WTC11 (cell line): ENCODE results near the gene MCM5. TPM values are rescaled to one million over a fixed set of nuclear protein-coding genes. Genes with fewer than 3 reads are reported as not detected.

ENCODE experiments used
- ATAC-seq: fragments of 200-7000 bp; cut with Tn5 transposase; 2 replicates; pipeline ENCODE4 v1.10.0; 2021; ENCODE audit warnings: mild to moderate bottlenecking, moderate library complexity
- CTCF ChIA-PET: fragments of 300-600 bp; sonication (Branson Sonifier 250); formaldehyde crosslinking; loops from one replicate; lab custom pipeline; 2021; ENCODE audit warnings: antibody characterized with exemption; lab: Charles Lee
- POLR2A ChIA-PET: fragments of 350-600 bp; sonication (Branson Sonifier 250); formaldehyde crosslinking; loops from one replicate; lab custom pipeline; 2021; ENCODE audit warnings: antibody characterized with exemption; lab: Charles Lee
- DNase-seq: peaks from one replicate; pipeline ENCODE4 v3.0.0; 2021; ENCODE audit warnings: low spot score
- H3K27ac Mint-ChIP-seq: 2 replicates; pipeline ENCODE4 v1.8.0; 2021; ENCODE audit warnings: mixed read lengths
- H3K27me3 Mint-ChIP-seq: 2 replicates; pipeline ENCODE4 v1.8.0; 2021; ENCODE audit warnings: low read depth, mild to moderate bottlenecking, moderate library complexity, mixed read lengths
- H3K36me3 Mint-ChIP-seq: 2 replicates; pipeline ENCODE4 v1.8.0; 2021; ENCODE audit warnings: mixed read lengths
- H3K4me1 Mint-ChIP-seq: 2 replicates; pipeline ENCODE4 v1.8.0; 2022; ENCODE audit warnings: mixed read lengths
- H3K4me3 Mint-ChIP-seq: 2 replicates; pipeline ENCODE4 v1.8.0; 2021; ENCODE audit warnings: mild to moderate bottlenecking, moderate library complexity, mixed read lengths
- H3K9me3 Mint-ChIP-seq: 2 replicates; pipeline ENCODE4 v1.8.0; 2021; ENCODE audit warnings: mixed read lengths
- AFF4 ChIP-seq: sonication (generic); formaldehyde crosslinking; IDR thresholded peaks from 2 replicates; pipeline ENCODE4 v1.8.1; 2023; ENCODE audit warnings: mild to moderate bottlenecking, missing genetic modification reagents, borderline replicate concordance
- ARID4B ChIP-seq: sonication (generic); formaldehyde crosslinking; IDR thresholded peaks from 2 replicates; pipeline ENCODE4 v1.8.0; 2023; ENCODE audit warnings: missing genetic modification reagents, mild to moderate bottlenecking, borderline replicate concordance
- ATF6 ChIP-seq: sonication (generic); formaldehyde crosslinking; IDR thresholded peaks from 2 replicates; pipeline ENCODE4 v1.8.1; 2023; ENCODE audit warnings: mild to moderate bottlenecking, missing genetic modification reagents
- E2F4 ChIP-seq: sonication (generic); formaldehyde crosslinking; IDR thresholded peaks from 2 replicates; pipeline ENCODE4 v1.8.1; 2022; ENCODE audit warnings: low read depth, mild to moderate bottlenecking, moderate library complexity, missing genetic modification reagents, borderline replicate concordance
- ETV6 ChIP-seq: sonication (generic); formaldehyde crosslinking; IDR thresholded peaks from 2 replicates; pipeline ENCODE4 v1.8.1; 2022; ENCODE audit warnings: mild to moderate bottlenecking, missing genetic modification reagents
- FOXJ3 ChIP-seq: sonication (generic); formaldehyde crosslinking; IDR thresholded peaks from 2 replicates; pipeline ENCODE4 v1.9.0; 2021; ENCODE audit warnings: missing genetic modification reagents, mild to moderate bottlenecking, borderline replicate concordance
- FOXP1 ChIP-seq: sonication (generic); formaldehyde crosslinking; IDR thresholded peaks from 2 replicates; pipeline ENCODE4 v1.8.0; 2022; ENCODE audit warnings: missing genetic modification reagents, mild to moderate bottlenecking, moderate library complexity, borderline replicate concordance
- GABPB1 ChIP-seq: sonication (generic); formaldehyde crosslinking; IDR thresholded peaks from 2 replicates; pipeline ENCODE4 v1.8.1; 2023; ENCODE audit warnings: mild to moderate bottlenecking, missing genetic modification reagents
- GTF2I ChIP-seq: fragments of 250-450 bp; sonication (Bioruptor Pico); conservative IDR thresholded peaks from 2 replicates; pipeline ENCODE4 v1.4.0; 2021; ENCODE audit warnings: mild to moderate bottlenecking
- MYBL2 ChIP-seq: sonication (generic); formaldehyde crosslinking; IDR thresholded peaks from 2 replicates; pipeline ENCODE4 v1.8.1; 2023; ENCODE audit warnings: mild to moderate bottlenecking, moderate library complexity, missing genetic modification reagents
- OVOL2 ChIP-seq: fragments of 250-450 bp; sonication (Bioruptor Pico); IDR thresholded peaks from 2 replicates; pipeline ENCODE4 v1.9.0; 2021; ENCODE audit warnings: mild to moderate bottlenecking, borderline replicate concordance
- TCF7 ChIP-seq: sonication (generic); formaldehyde crosslinking; IDR thresholded peaks from 2 replicates; pipeline ENCODE4 v1.8.0; 2022; ENCODE audit warnings: mild to moderate bottlenecking, low read depth, missing genetic modification reagents, moderate library complexity
- ZNF396 ChIP-seq: fragments of 250-450 bp; sonication (Bioruptor Pico); IDR thresholded peaks from 2 replicates; pipeline ENCODE4 v1.8.0; 2021; ENCODE audit warnings: mild to moderate bottlenecking, moderate library complexity, borderline replicate concordance
- total RNA-seq: library from RNA; stranded (reverse); gene quantifications from 3 replicates; pipeline ENCODE4 v1.2.3, GENCODE V29; 2021
- TF ChIP-seq, protein P1 (sequence below): fragments of 250-450 bp; sonication (Bioruptor Pico); IDR thresholded peaks from 2 replicates; pipeline ENCODE4 v1.9.0; 2021; ENCODE audit warnings: moderate library complexity, mild to moderate bottlenecking, inconsistent platforms, borderline replicate concordance
- TF ChIP-seq, protein P2 (sequence below): sonication (generic); formaldehyde crosslinking; IDR thresholded peaks from 2 replicates; pipeline ENCODE4 v1.8.1; 2022; ENCODE audit warnings: mild to moderate bottlenecking, moderate library complexity, missing genetic modification reagents
- TF ChIP-seq, protein P3 (sequence below): fragments of 250-450 bp; sonication (Bioruptor Pico); IDR thresholded peaks from 2 replicates; pipeline ENCODE4 v2.1.2; 2022; ENCODE audit warnings: mild to moderate bottlenecking, moderate library complexity

Gene MCM5
- total RNA-seq, 1 experiment from 2014 or later = 261 TPM

DNA sequence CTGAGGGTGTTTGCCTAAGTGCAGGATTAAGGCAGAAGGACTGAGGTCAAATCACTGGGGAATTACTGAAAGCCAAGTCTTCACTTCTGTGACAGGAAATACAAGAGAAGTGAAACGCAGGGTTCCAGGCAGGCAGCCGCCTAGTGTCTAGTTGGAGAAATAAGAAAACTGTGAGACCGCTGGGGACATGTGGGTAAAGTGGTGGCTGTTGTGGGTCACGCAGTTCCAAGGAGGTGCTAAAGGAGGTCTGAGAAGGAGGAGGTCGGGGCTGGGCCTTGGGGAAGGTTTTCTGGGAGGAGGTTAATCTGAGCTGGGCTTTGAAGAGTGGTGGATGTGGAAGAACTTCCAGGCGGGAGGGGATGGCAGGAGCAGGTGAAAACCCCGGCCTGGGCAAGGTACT lies 11.2 kb downstream of the MCM5 start (continued):
- no peak for TF ChIP-seq TCF7 (CRISPR knock-in tag)

GRCh38 chr22:35413624-35414023 lies 13.7 kb downstream of the MCM5 start:
- ATAC-seq (no peak), DNase-seq (no peak)
- CTCF ChIA-PET = no interaction called here
- no peaks in the 10 kb centered on the region for H3K9me3 Mint-ChIP-seq
- POLR2A ChIA-PET = no interaction called here
- no peak overlapping the region for H3K4me3 Mint-ChIP-seq
- H3K27me3 Mint-ChIP-seq = no peaks in the 10 kb centered on the region
- H3K27ac Mint-ChIP-seq = no peak overlapping the region
- H3K36me3 Mint-ChIP-seq = peaks cover 81% of the 10 kb centered on the region
- TF ChIP-seq E2F4 (CRISPR knock-in tag) (no peak), FOXJ3 (CRISPR knock-in tag) (no peak), ARID4B (CRISPR knock-in tag) (no peak), GABPB1 (CRISPR knock-in tag) (no peak), ATF6 (CRISPR knock-in tag) (no peak), ETV6 (CRISPR knock-in tag) (no peak), MYBL2 (CRISPR knock-in tag) (no peak), AFF4 (CRISPR knock-in tag) (no peak)
- no peaks in the 10 kb centered on the region for H3K4me1 Mint-ChIP-seq

- DNase-seq = no peak
- ChIA-PET POLR2A (no interaction called here), CTCF (no interaction called here)
- no peaks in the 10 kb centered on the region for H3K27me3 Mint-ChIP-seq
- H3K9me3 Mint-ChIP-seq = no peaks in the 10 kb centered on the region
- H3K36me3 Mint-ChIP-seq = peaks cover 81% of the 10 kb centered on the region
- H3K4me3 Mint-ChIP-seq = no peak overlapping the region
- 0 out of 2 replicates have a peak, but pooled peaks cover 3% of the 10 kb centered on the region for H3K4me1 Mint-ChIP-seq
- H3K27ac Mint-ChIP-seq = no peak overlapping the region
- no peak for ATAC-seq
- TF ChIP-seq ATF6 (CRISPR knock-in tag) (no peak), ZNF396 (no peak), GTF2I (CRISPR knock-in tag) (no peak), FOXP1 (CRISPR knock-in tag) (no peak), OVOL2 (CRISPR knock-in tag) (no peak)
- TF ChIP-seq, protein P1, sequence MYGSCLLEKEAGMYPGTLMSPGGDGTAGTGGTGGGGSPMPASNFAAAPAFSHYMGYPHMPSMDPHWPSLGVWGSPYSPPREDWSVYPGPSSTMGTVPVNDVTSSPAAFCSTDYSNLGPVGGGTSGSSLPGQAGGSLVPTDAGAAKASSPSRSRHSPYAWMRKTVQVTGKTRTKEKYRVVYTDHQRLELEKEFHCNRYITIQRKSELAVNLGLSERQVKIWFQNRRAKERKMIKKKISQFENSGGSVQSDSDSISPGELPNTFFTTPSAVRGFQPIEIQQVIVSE (CRISPR knock-in tag) = no peak
- TF ChIP-seq, protein P2, sequence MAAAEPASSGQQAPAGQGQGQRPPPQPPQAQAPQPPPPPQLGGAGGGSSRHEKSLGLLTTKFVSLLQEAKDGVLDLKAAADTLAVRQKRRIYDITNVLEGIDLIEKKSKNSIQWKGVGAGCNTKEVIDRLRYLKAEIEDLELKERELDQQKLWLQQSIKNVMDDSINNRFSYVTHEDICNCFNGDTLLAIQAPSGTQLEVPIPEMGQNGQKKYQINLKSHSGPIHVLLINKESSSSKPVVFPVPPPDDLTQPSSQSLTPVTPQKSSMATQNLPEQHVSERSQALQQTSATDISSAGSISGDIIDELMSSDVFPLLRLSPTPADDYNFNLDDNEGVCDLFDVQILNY (CRISPR knock-in tag) = no peak
- TF ChIP-seq, protein P3, sequence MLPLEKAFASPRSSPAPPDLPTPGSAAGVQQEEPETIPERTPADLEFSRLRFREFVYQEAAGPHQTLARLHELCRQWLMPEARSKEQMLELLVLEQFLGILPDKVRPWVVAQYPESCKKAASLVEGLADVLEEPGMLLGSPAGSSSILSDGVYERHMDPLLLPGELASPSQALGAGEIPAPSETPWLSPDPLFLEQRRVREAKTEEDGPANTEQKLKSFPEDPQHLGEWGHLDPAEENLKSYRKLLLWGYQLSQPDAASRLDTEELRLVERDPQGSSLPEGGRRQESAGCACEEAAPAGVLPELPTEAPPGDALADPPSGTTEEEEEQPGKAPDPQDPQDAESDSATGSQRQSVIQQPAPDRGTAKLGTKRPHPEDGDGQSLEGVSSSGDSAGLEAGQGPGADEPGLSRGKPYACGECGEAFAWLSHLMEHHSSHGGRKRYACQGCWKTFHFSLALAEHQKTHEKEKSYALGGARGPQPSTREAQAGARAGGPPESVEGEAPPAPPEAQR (CRISPR knock-in tag) = no peak
Measured at GRCh38 chr22:35417606-35418005, 17.7 kb downstream of the MCM5 start.
